Caki2 (cell line): ENCODE data around the gene BLMH. TPM values are rescaled to one million over a fixed set of nuclear protein-coding genes. Genes with fewer than 3 reads are reported as not detected.

Source experiments
- total RNA-seq: library from RNA; depleted of rRNA; stranded (reverse); fragments of >200 nt; shearing (Covaris generic); gene quantifications from 2 replicates; pipeline ENCODE4 v1.2.3, GENCODE V29; 2014; ENCODE audit warnings: low replicate concordance; rRNA removed

BLMH gene
- total RNA-seq, 1 experiment from 2014 or later: 42.2 TPM

Other genes with a start within 250 kb of the BLMH start
- 0.67 and 1.9 TPM in 2 replicates for gene NSRP1, start 175.1 kb downstream of the BLMH start, total RNA-seq
- not detected in 2 replicates for gene SLC6A4, start 56.2 kb downstream of the BLMH start, total RNA-seq
- not detected in 2 replicates for gene TMIGD1, start 42.1 kb upstream of the BLMH start, total RNA-seq
- 29.4 and 171 TPM in 2 replicates for gene CPD, start 87.0 kb upstream of the BLMH start, total RNA-seq
- gene GOSR1, start 185.5 kb upstream of the BLMH start, total RNA-seq: 25.8 and 44.2 TPM in 2 replicates